Loucy (cell line): ENCODE measurements around the gene SLC28A1.

Source experiments
- H2AFZ ChIP-seq: fragments of 200-600 bp; sonication (generic); 2 replicates; pipeline ENCODE4 v1.6.0; 2016; ENCODE audit warnings: antibody characterized with exemption, mild to moderate bottlenecking, low read length, moderate library complexity
- H3F3A ChIP-seq: fragments of 200-600 bp; 2 replicates; pipeline ENCODE4 v1.6.0; 2016; ENCODE audit warnings: antibody characterized with exemption, low read depth, mild to moderate bottlenecking
- H3K27me3 ChIP-seq: fragments of 200-600 bp; sonication (generic); 2 replicates; pipeline ENCODE4 v1.6.1; 2014; ENCODE audit warnings: low read length, mild to moderate bottlenecking; ENCODE audit not compliant: insufficient read depth, poor library complexity, severe bottlenecking
- H3K36me3 ChIP-seq: fragments of 200-600 bp; sonication (generic); 2 replicates; pipeline ENCODE4 v1.6.1; 2016; ENCODE audit warnings: low read length; ENCODE audit not compliant: insufficient read depth
- H3K4me1 ChIP-seq: fragments of 200-600 bp; sonication (generic); 2 replicates; pipeline ENCODE4 v1.5.1; 2014; ENCODE audit warnings: low read length, mild to moderate bottlenecking; ENCODE audit not compliant: insufficient read depth, poor library complexity, severe bottlenecking
- H3K4me2 ChIP-seq: fragments of 200-600 bp; sonication (generic); 2 replicates; pipeline ENCODE4 v1.6.0; 2014; ENCODE audit warnings: antibody characterized with exemption, low read length, low read depth, mild to moderate bottlenecking; ENCODE audit not compliant: poor library complexity, severe bottlenecking
- H3K4me3 ChIP-seq: fragments of 200-600 bp; sonication (generic); 2 replicates; pipeline ENCODE4 v1.5.1; 2014; ENCODE audit warnings: low read length, mild to moderate bottlenecking, mixed read lengths; ENCODE audit not compliant: poor library complexity, severe bottlenecking
- H3K79me2 ChIP-seq: fragments of 200-600 bp; sonication (generic); 2 replicates; pipeline ENCODE4 v1.6.1; 2014; ENCODE audit warnings: low read length; ENCODE audit not compliant: insufficient read depth
- H3K9ac ChIP-seq: fragments of 200-600 bp; sonication (generic); 2 replicates; pipeline ENCODE4 v1.6.0; 2014; ENCODE audit warnings: mild to moderate bottlenecking, low read depth, low read length, moderate library complexity; ENCODE audit not compliant: poor library complexity, severe bottlenecking
- H3K9me2 ChIP-seq: fragments of 200-600 bp; sonication (generic); replicated peaks from 2 replicates; pipeline ENCODE4 v1.6.1; 2016; ENCODE audit warnings: low read depth, low read length, mixed read lengths
- H3K9me3 ChIP-seq: fragments of 200-600 bp; sonication (generic); 2 replicates; pipeline ENCODE4 v1.6.1; 2014; ENCODE audit warnings: mild to moderate bottlenecking, antibody characterized with exemption, low read length, low read depth; ENCODE audit not compliant: insufficient read depth
- H4K20me1 ChIP-seq: fragments of 200-600 bp; sonication (generic); 2 replicates; pipeline ENCODE4 v1.6.0; 2014; ENCODE audit warnings: antibody characterized with exemption, low read length, mild to moderate bottlenecking; ENCODE audit not compliant: insufficient read depth, poor library complexity, severe bottlenecking
- CTCF ChIP-seq: fragments of 200-600 bp; sonication (generic); conservative IDR thresholded peaks from 2 replicates; pipeline ENCODE4 v1.5.1; 2014; ENCODE audit warnings: mild to moderate bottlenecking, antibody characterized with exemption, low read length
- EZH2phosphoT487 ChIP-seq: fragments of 200-600 bp; IDR thresholded peaks from 2 replicates; pipeline ENCODE4 v1.6.1; 2018; ENCODE audit warnings: antibody characterized with exemption, mild to moderate bottlenecking, moderate library complexity, borderline replicate concordance

Gene SLC28A1

GRCh38 chr15:84969257-84969656 lies 84.8 kb downstream of the SLC28A1 start:
- Histone ChIP-seq H3F3A (no peaks in the 10 kb centered on the region), H3K9me3 (no peaks in the 10 kb centered on the region), H2AFZ (no peak overlapping the region), H3K9ac (no peak overlapping the region), H3K4me3 (no peak overlapping the region), H3K27me3 (no peaks in the 10 kb centered on the region), H3K79me2 (no peaks in the 10 kb centered on the region), H3K36me3 (no peaks in the 10 kb centered on the region), H3K4me2 (no peak overlapping the region), H3K4me1 (no peaks in the 10 kb centered on the region), H4K20me1 (no peaks in the 10 kb centered on the region), H3K9me2 (no peaks in the 10 kb centered on the region)
- TF ChIP-seq CTCF = no peak
- no peak for TF ChIP-seq EZH2phosphoT487

GRCh38 chr15:84970843-84971242 lies 86.4 kb downstream of the SLC28A1 start:
- no peaks in the 10 kb centered on the region for H4K20me1 ChIP-seq
- H3K4me3 ChIP-seq = no peak overlapping the region
- no peak overlapping the region for H2AFZ ChIP-seq
- no peaks in the 10 kb centered on the region for H3K36me3 ChIP-seq
- TF ChIP-seq EZH2phosphoT487 (no peak), CTCF (no peak)
- H3K9ac ChIP-seq = no peak overlapping the region
- no peaks in the 10 kb centered on the region for H3F3A ChIP-seq
- no peaks in the 10 kb centered on the region for H3K9me2 ChIP-seq
- no peaks in the 10 kb centered on the region for H3K79me2 ChIP-seq
- H3K4me1 ChIP-seq = no peaks in the 10 kb centered on the region
- H3K27me3 ChIP-seq = no peaks in the 10 kb centered on the region
- H3K9me3 ChIP-seq = no peaks in the 10 kb centered on the region
- H3K4me2 ChIP-seq = no peak overlapping the region

- Histone ChIP-seq H3F3A (no peaks in the 10 kb centered on the region), H3K4me3 (no peak overlapping the region), H4K20me1 (no peaks in the 10 kb centered on the region), H3K27me3 (no peaks in the 10 kb centered on the region), H3K9me3 (no peaks in the 10 kb centered on the region), H3K4me2 (no peak overlapping the region), H3K4me1 (no peaks in the 10 kb centered on the region), H3K79me2 (no peaks in the 10 kb centered on the region), H3K9me2 (no peaks in the 10 kb centered on the region), H3K9ac (no peak overlapping the region), H2AFZ (no peak overlapping the region), H3K36me3 (no peaks in the 10 kb centered on the region)
- TF ChIP-seq EZH2phosphoT487 = no peak
- TF ChIP-seq CTCF = no peak
Observed at GRCh38 chr15:84973492-84974460, 89.3 kb downstream of the SLC28A1 start.
